Endodermal cell (in vitro differentiated cells): ENCODE data around the gene PCSK1. TPM values are rescaled to one million over a fixed set of nuclear protein-coding genes. Genes with fewer than 3 reads are reported as not detected.
A peak's percentile ranks its signal among the peaks of the same experiment; 100 is the strongest.

Source experiments
- DNase-seq: peaks from one replicate; pipeline ENCODE4 v3.0.0-alpha.2; 2017
- H3K27ac ChIP-seq: 2 replicates; pipeline ENCODE4 v1.5.1; 2013; ENCODE audit warnings: mild to moderate bottlenecking, low read depth, low read length, moderate library complexity
- H3K27me3 ChIP-seq: 2 replicates; pipeline ENCODE4 v1.6.1; 2013; ENCODE audit warnings: mild to moderate bottlenecking, low read length, moderate library complexity; ENCODE audit not compliant: insufficient read depth, control insufficient read depth, poor library complexity, severe bottlenecking
- H3K36me3 ChIP-seq: 2 replicates; pipeline ENCODE4 v1.7.0; 2013; ENCODE audit warnings: mild to moderate bottlenecking, low read length, moderate library complexity; ENCODE audit not compliant: control insufficient read depth, insufficient read depth
- H3K4me1 ChIP-seq: one replicate; pipeline ENCODE4 v1.7.0; 2013; ENCODE audit warnings: low read length; ENCODE audit not compliant: control insufficient read depth, insufficient read depth
- H3K4me3 ChIP-seq: 2 replicates; pipeline ENCODE4 v1.5.1; 2013; ENCODE audit warnings: mild to moderate bottlenecking, low read length, moderate library complexity
- H3K9ac ChIP-seq: 2 replicates; pipeline ENCODE4 v1.6.1; 2013; ENCODE audit warnings: mild to moderate bottlenecking, low read length, moderate library complexity; ENCODE audit not compliant: poor library complexity, severe bottlenecking; ENCODE audit errors: extremely low read depth
- H3K9me3 ChIP-seq: 2 replicates; pipeline ENCODE4 v1.6.1; 2013; ENCODE audit warnings: mild to moderate bottlenecking, low read length, moderate library complexity; ENCODE audit not compliant: control insufficient read depth
- H3K27ac Mint-ChIP-seq: 2 replicates; pipeline ENCODE4 v1.8.0; 2020; ENCODE audit warnings: mixed read lengths
- H3K27me3 Mint-ChIP-seq: 2 replicates; pipeline ENCODE4 v1.8.0; 2021; ENCODE audit warnings: mild to moderate bottlenecking, mixed read lengths; ENCODE audit not compliant: insufficient read depth
- H3K36me3 Mint-ChIP-seq: 2 replicates; pipeline ENCODE4 v1.8.0; 2020; ENCODE audit warnings: low read depth, mixed read lengths
- H3K4me1 Mint-ChIP-seq: 2 replicates; pipeline ENCODE4 v1.8.0; 2020; ENCODE audit warnings: mixed read lengths
- H3K4me3 Mint-ChIP-seq: 2 replicates; pipeline ENCODE4 v1.8.0; 2020; ENCODE audit warnings: mild to moderate bottlenecking, moderate library complexity, mixed read lengths
- H3K9me3 Mint-ChIP-seq: 2 replicates; pipeline ENCODE4 v1.8.0; 2020; ENCODE audit warnings: mild to moderate bottlenecking, mixed read lengths
- WGBS, 2 experiments: methylation state at CpG; one replicate each; pipeline versions ENCODE4 v1.1.5 to v1.1.7; 2013; ENCODE audit warnings: missing lambda C conversion rate in 2 of 2, mixed read lengths in 1 of 2; ENCODE audit not compliant: insufficient coverage in 1 of 2, insufficient read length in 1 of 2; 5-methylcytosine and 5-hydroxymethylcytosine counted together
- total RNA-seq, 2 donors: library from RNA; stranded (reverse); fragmentation: NEBNext Ultra II Directional in 1 of 2; extraction: Animal tissue kit (Norgen Biotek cat#: 25700) in 1 of 2; gene quantifications; 2 replicates in 1 of 2; 3 replicates in 1 of 2; pipeline ENCODE4 v1.2.1, GENCODE V29; 2021
- TF ChIP-seq, protein P1 (sequence below): fragments of 200-600 bp; sonication (generic); conservative IDR thresholded peaks from 2 replicates; pipeline ENCODE4 v1.5.0; 2021; ENCODE audit warnings: antibody characterized with exemption, mild to moderate bottlenecking

The PCSK1 gene
- total RNA-seq, 2 donors from 2014 or later: not detected

- Histone ChIP-seq H3K27ac (no peak overlapping the region), H3K4me1 (no peaks in the 10 kb centered on the region), H3K4me3 (no peak overlapping the region), H3K9ac (no peak overlapping the region), H3K36me3 (no peaks in the 10 kb centered on the region), H3K9me3 (no peaks in the 10 kb centered on the region), H3K27me3 (no peaks in the 10 kb centered on the region)
- Mint-ChIP-seq H3K27ac (no peak overlapping the region), H3K36me3 (no peaks in the 10 kb centered on the region), H3K4me1 (peaks cover 5% of the 10 kb centered on the region), H3K9me3 (no peaks in the 10 kb centered on the region), H3K27me3 (no peaks in the 10 kb centered on the region), H3K4me3 (no peak overlapping the region)
- TF ChIP-seq, protein P1, sequence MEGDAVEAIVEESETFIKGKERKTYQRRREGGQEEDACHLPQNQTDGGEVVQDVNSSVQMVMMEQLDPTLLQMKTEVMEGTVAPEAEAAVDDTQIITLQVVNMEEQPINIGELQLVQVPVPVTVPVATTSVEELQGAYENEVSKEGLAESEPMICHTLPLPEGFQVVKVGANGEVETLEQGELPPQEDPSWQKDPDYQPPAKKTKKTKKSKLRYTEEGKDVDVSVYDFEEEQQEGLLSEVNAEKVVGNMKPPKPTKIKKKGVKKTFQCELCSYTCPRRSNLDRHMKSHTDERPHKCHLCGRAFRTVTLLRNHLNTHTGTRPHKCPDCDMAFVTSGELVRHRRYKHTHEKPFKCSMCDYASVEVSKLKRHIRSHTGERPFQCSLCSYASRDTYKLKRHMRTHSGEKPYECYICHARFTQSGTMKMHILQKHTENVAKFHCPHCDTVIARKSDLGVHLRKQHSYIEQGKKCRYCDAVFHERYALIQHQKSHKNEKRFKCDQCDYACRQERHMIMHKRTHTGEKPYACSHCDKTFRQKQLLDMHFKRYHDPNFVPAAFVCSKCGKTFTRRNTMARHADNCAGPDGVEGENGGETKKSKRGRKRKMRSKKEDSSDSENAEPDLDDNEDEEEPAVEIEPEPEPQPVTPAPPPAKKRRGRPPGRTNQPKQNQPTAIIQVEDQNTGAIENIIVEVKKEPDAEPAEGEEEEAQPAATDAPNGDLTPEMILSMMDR: no peak
- DNase-seq: no peak
- 85 to 91% methylated on average over 3 of the region's 3 CpGs for WGBS, 2 experiments
Observed at GRCh38 chr5:96384353-96384752, 48.7 kb downstream of the PCSK1 start.

GRCh38 chr5:96381526-96381925 is 51.5 kb downstream of the PCSK1 start:
- Mint-ChIP-seq H3K27me3 (no peaks in the 10 kb centered on the region), H3K9me3 (no peaks in the 10 kb centered on the region), H3K4me1 (peaks cover 5% of the 10 kb centered on the region), H3K36me3 (no peaks in the 10 kb centered on the region), H3K4me3 (no peak overlapping the region), H3K27ac (no peak overlapping the region)
- 82 to 88% methylated on average over 3 to 5 of the region's 5 CpGs for WGBS, 2 experiments
- H3K27ac ChIP-seq: no peak overlapping the region
- H3K4me3 ChIP-seq: no peak overlapping the region
- no peaks in the 10 kb centered on the region for H3K27me3 ChIP-seq
- H3K4me1 ChIP-seq: no peaks in the 10 kb centered on the region
- H3K36me3 ChIP-seq: no peaks in the 10 kb centered on the region
- no peak for DNase-seq
- no peak overlapping the region for H3K9ac ChIP-seq
- H3K9me3 ChIP-seq: no peaks in the 10 kb centered on the region
- TF ChIP-seq, protein P1: peak; percentile 39

- Mint-ChIP-seq H3K4me3 (no peak overlapping the region), H3K9me3 (no peaks in the 10 kb centered on the region), H3K36me3 (no peaks in the 10 kb centered on the region), H3K4me1 (no peaks in the 10 kb centered on the region), H3K27me3 (no peaks in the 10 kb centered on the region), H3K27ac (no peak overlapping the region)
- Histone ChIP-seq H3K9ac (no peak overlapping the region), H3K9me3 (no peaks in the 10 kb centered on the region), H3K36me3 (no peaks in the 10 kb centered on the region), H3K4me1 (no peaks in the 10 kb centered on the region), H3K27me3 (no peaks in the 10 kb centered on the region), H3K4me3 (no peak overlapping the region), H3K27ac (no peak overlapping the region)
- WGBS, 2 experiments: 97 to 100% methylated on average over 3 to 5 of the region's 5 CpGs
- DNase-seq: no peak
- TF ChIP-seq, protein P1: no peak
Observed at GRCh38 chr5:96379896-96380295, 53.2 kb downstream of the PCSK1 start.
